Chondrocyte (in vitro differentiated cells): ENCODE measurements around the gene SCPEP1. TPM values are rescaled to one million over a fixed set of nuclear protein-coding genes. Genes with fewer than 3 reads are reported as not detected.

ENCODE experiments used
- DNase-seq: peaks from one replicate; pipeline ENCODE4 v3.0.0; 2021; ENCODE audit warnings: mixed read lengths, low spot score
- H3K27ac Mint-ChIP-seq: one replicate; pipeline ENCODE4 v1.8.0; 2021; ENCODE audit warnings: mild to moderate bottlenecking, moderate library complexity, mixed read lengths; ENCODE audit not compliant: unreplicated experiment
- H3K27me3 Mint-ChIP-seq: 2 replicates; pipeline ENCODE4 v1.8.0; 2021; ENCODE audit warnings: low read depth, mixed read lengths
- H3K36me3 Mint-ChIP-seq: 2 replicates; pipeline ENCODE4 v1.8.0; 2021; ENCODE audit warnings: low read depth, mixed read lengths
- H3K4me1 Mint-ChIP-seq: 2 replicates; pipeline ENCODE4 v1.8.0; 2021; ENCODE audit warnings: low read depth, mild to moderate bottlenecking, mixed read lengths
- H3K4me3 Mint-ChIP-seq: one replicate; pipeline ENCODE4 v1.8.0; 2021; ENCODE audit warnings: mild to moderate bottlenecking, moderate library complexity, mixed read lengths; ENCODE audit not compliant: unreplicated experiment
- H3K9me3 Mint-ChIP-seq: 2 replicates; pipeline ENCODE4 v1.8.0; 2021; ENCODE audit warnings: low read depth, mixed read lengths
- total RNA-seq: library from RNA; stranded (reverse); gene quantifications from 3 replicates; pipeline ENCODE4 v1.2.1, GENCODE V29; 2021
- TF ChIP-seq, protein P1 (sequence below): fragments of 200-600 bp; sonication (generic); IDR thresholded peaks from 2 replicates; pipeline ENCODE4 v1.5.0; 2021; ENCODE audit warnings: antibody characterized with exemption, mild to moderate bottlenecking, moderate library complexity

Gene SCPEP1
- total RNA-seq, 1 donor from 2014 or later: 50.8 TPM

DNA sequence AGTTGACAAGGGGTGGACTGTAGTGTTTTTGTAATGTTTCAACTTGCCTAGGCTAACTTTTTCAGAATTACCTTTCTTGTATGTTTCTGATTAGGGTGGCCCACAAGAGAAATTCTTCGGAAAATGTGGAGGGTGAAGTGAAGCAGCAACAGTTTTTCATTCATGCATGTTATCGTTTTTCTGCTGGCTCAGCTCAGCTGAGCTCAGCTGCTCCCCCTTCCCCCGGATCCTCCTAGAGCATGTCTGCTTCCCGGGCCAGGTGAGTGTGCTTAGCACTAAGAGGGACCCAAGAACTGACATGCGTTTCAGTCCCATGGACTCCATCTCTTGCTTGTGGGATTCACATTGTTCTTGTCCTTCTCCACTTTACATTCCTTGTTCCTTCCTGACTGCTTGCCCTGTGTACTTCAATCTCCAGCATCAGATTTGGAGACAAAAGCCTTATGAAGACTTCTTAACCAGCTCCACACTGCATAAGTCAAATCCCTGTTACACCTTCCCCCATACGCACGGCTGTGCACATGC is 33.6 kb downstream of the SCPEP1 start:
- no peak for DNase-seq
- Mint-ChIP-seq H3K36me3 (no peaks in the 10 kb centered on the region), H3K9me3 (peaks cover 4% of the 10 kb centered on the region), H3K4me3 (no peak overlapping the region), H3K27me3 (peaks cover 11% of the 10 kb centered on the region), H3K4me1 (peaks cover 6% of the 10 kb centered on the region), H3K27ac (no peak overlapping the region)
- TF ChIP-seq, protein P1, sequence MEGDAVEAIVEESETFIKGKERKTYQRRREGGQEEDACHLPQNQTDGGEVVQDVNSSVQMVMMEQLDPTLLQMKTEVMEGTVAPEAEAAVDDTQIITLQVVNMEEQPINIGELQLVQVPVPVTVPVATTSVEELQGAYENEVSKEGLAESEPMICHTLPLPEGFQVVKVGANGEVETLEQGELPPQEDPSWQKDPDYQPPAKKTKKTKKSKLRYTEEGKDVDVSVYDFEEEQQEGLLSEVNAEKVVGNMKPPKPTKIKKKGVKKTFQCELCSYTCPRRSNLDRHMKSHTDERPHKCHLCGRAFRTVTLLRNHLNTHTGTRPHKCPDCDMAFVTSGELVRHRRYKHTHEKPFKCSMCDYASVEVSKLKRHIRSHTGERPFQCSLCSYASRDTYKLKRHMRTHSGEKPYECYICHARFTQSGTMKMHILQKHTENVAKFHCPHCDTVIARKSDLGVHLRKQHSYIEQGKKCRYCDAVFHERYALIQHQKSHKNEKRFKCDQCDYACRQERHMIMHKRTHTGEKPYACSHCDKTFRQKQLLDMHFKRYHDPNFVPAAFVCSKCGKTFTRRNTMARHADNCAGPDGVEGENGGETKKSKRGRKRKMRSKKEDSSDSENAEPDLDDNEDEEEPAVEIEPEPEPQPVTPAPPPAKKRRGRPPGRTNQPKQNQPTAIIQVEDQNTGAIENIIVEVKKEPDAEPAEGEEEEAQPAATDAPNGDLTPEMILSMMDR: no peak

DNA sequence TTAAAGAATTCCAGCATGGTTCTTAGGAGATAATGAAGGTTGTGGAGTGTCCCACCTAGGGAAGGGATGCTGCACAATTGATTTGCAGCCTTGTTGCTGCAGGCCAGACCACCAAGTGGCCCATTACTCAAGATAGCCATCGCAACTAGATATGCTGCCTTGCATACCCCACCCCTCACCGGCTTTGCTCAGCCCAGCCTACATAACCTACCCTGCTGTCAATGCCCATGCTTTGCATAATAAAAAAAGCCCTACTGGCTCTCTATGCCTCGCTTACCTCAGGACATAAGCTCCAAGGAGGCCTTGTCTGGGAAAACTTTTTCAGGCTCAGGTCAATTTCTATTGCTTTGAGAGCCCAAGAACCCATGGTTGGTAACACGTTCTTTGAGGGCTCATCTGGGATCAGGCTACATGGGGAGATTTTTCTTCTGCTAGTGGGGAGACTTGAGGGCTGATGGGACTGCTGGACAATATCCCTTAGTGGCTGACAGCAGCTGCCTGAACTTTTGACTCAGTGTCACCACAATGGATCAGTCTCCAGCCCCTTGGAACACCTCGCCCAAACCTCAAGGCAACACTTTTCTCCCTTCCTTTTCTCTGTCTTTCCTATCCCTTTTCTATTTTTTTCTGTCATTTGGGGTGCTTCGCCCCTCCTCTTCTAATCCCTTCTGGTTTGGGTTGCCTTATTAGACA is 38.3 kb downstream of the SCPEP1 start:
- Mint-ChIP-seq H3K9me3 (peaks cover 3% of the 10 kb centered on the region), H3K27me3 (peaks cover 7% of the 10 kb centered on the region), H3K27ac (peak overlapping the region; percentile 45), H3K4me3 (no peak overlapping the region), H3K4me1 (peaks cover 7% of the 10 kb centered on the region), H3K36me3 (no peaks in the 10 kb centered on the region)
- TF ChIP-seq, protein P1: no peak
- DNase-seq: no peak

DNA sequence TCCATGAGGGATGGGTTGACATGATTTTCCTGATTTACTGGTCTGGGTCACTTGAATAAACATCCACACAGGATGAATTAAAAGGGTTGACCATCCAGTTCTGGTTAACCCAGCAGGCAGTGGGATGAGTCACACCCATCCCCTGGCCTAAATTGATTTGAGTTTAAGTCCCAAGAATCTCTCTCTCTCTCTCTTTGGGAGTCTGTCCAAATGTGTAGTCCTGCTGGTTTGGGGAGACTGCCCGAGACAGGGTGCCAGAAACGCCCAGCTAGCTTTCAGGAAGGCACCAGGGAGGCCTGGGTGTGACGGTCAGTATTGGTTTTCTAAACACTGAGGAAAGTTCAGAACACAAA is 38.8 kb downstream of the SCPEP1 start:
- Mint-ChIP-seq H3K27me3 (peaks cover 2% of the 10 kb centered on the region), H3K36me3 (no peaks in the 10 kb centered on the region), H3K27ac (peak overlapping the region; percentile 45), H3K4me1 (peaks cover 12% of the 10 kb centered on the region), H3K9me3 (no peaks in the 10 kb centered on the region), H3K4me3 (no peak overlapping the region)
- DNase-seq: no peak
- TF ChIP-seq, protein P1: no peak

DNA sequence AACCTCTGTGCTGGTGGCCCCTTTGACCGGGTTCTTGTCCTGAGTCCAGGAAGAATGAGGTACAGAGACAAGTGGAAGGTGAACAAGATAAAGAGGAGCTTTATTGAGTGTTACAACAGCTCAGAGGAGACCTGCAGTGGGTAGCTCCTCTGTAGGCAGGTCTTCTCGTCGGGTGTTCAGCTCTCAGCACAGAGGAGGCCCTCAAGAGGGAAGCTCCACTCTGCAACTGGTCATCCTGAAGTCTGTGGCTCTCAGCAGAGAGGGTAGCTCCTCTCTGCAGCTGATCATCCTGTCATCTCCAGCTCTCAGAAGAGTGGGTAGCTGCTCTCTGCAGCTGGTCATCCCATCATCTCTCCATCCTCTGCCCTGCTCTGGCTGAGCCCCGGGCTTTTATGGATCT is 39.7 kb downstream of the SCPEP1 start:
- no peak overlapping the region for H3K27ac Mint-ChIP-seq
- TF ChIP-seq, protein P1: no peak
- H3K4me1 Mint-ChIP-seq: peaks cover 12% of the 10 kb centered on the region

DNA sequence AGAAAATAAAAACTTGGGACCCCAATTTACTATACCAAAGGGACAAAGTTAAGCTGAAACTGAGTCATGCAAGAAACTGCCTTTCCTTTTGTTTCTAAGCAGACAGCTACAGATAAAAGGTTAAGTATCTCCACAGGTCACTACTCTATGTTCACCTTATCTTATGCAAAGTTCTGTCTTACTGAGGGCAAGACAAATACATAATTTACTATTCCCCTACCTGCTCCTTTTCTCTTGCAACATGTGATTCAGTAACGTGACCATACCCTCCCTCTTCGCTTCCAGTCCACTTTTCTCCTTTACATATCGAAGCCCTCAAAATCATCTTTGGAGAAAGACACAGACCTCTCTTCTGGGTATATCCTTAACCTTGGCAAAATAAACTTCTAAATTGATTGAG is 42.3 kb downstream of the SCPEP1 start:
- Mint-ChIP-seq H3K27ac (no peak overlapping the region), H3K36me3 (no peaks in the 10 kb centered on the region), H3K4me3 (no peak overlapping the region), H3K27me3 (peaks cover 10% of the 10 kb centered on the region), H3K4me1 (peaks cover 12% of the 10 kb centered on the region), H3K9me3 (no peaks in the 10 kb centered on the region)
- TF ChIP-seq, protein P1: no peak
- DNase-seq: no peak

More for the DNA sequence above, 39.7 kb downstream of the SCPEP1 start:
- peaks cover 2% of the 10 kb centered on the region for H3K27me3 Mint-ChIP-seq
- H3K9me3 Mint-ChIP-seq: no peaks in the 10 kb centered on the region
- H3K4me3 Mint-ChIP-seq: no peak overlapping the region
- DNase-seq: no peak
- no peaks in the 10 kb centered on the region for H3K36me3 Mint-ChIP-seq
